ENCODE measurements around the gene MRPS31.

MRPS31 gene

GRCh38 chr13:40770934-40771618 lies at the start of gene MRPS31:
Gene MRPS31, minus strand, starts transcription at chr13:40771190. Its CDS starts 54 bp downstream, at chr13:40771136.
- peak; percentile 97 for DNase-seq

GRCh38 chr13:40819797-40820315 lies 48.9 kb upstream of the MRPS31 start:
- DNase-seq = peak; percentile 37

DNA sequence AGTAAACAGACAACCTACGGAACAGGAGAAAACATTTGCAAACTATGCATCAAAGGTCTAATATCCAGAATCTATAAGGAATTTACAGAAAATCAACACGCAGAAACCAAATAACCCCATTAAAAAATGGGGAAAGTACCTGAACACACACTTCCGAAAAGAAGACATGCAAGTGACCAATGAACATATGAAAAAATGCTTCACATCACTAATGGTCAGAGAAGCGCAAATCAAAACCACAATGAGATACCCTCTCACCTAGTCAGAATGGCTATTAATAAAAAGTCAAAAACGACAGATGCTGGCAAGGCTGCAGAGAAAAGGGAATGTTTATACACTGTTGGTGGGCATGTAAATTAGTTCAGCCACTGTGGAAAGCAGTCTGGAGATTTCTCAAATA lies 47.9 kb upstream of the MRPS31 start:
- no peak for DNase-seq

- DNase-seq = no peak
Observed at GRCh38 chr13:40814803-40815202, 43.8 kb upstream of the MRPS31 start.

- peak; percentile 17 for DNase-seq
Observed at GRCh38 chr13:40813667-40814454, 42.9 kb upstream of the MRPS31 start.

GRCh38 chr13:40812724-40813445 lies 41.9 kb upstream of the MRPS31 start:
- no peak for DNase-seq

DNA sequence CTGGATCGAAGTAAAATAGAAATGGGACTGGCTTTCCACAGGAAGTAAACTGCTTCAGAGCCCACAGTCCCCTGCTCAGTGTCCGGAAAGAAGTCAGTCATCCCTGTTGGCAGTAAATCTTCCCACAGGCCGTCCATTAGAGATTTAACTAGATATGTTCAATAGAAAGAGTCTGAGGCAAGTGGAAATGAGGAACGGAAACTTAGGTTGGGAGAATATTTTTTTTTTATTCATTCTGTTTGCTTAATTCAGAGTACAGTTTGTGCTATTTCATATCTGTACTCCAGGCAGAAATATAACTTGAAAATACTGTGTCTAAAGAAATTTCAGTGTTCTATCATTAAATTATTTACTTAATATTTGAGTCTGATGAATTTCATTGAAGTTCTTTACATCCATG lies 41.1 kb upstream of the MRPS31 start:
- no peak for DNase-seq

- no peak for DNase-seq
Observed at GRCh38 chr13:40809471-40809870, 38.5 kb upstream of the MRPS31 start.

DNA sequence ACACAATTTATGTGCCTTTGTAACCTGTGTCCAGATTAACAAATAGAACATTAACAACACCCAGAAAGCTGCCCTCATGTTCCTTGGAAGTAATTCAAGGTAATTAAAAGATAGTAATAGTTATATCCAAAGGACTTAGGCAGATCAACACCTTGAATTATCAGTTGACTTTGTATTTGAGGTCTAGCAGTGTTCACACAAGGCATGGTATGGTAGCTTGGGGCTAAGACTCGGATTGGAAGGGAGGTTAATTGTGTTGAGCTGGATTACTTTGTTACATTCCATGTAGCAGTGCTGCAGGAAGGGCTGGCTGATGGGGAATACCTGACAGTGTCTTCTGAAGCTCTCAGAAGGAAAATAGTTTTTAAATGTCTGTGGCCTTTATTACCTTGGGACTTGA lies 35.3 kb upstream of the MRPS31 start:
- DNase-seq = no peak

GRCh38 chr13:40803316-40803715 lies 32.3 kb upstream of the MRPS31 start:
- no peak for DNase-seq

DNA sequence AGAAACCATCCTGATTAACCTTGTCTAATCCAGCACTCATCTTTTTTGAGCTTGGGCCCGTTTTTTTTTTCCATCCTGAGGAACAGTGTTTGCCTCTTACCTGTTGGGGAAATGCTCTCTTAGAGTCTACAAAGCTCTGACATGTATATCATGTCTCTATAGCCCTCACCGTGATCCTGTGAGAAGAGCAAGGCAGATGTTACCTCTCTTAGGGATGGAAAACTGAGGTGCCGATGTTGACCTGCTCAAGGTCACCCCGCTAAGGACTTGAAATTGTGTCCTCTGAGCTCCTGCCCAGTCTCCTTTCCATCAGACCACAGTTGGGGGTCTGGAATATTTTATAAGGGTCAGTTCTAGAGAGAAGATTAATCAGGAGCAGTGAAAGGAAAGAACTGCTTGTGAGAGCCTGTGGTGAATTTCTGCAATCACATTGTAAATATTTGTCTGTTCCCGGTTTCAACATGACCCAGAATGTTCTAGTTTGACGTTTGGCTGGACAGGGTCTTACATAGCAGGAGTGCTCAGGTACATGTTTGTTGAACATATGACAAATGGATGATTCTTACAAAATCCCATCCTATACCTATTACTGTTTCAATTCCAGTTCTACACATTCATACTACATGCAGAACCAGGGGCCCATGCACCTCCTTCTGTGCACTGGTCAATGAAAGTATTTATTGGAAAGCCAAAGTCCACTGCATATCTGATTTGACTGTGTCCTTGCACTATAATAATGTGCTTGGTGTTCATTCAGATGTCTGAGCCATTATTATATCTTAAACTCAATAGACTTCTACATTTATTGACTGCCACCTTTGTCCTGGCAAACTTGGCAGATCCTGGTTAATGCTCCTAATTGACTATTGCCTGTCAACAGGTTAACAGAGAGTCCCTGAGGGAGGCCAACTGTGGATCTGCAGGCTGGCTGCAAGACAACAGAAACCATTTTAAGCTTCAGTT lies 30.5 kb upstream of the MRPS31 start:
- DNase-seq = no peak

- DNase-seq = no peak
Observed at GRCh38 chr13:40800559-40800958, 29.6 kb upstream of the MRPS31 start.

GRCh38 chr13:40799508-40799907 lies 28.5 kb upstream of the MRPS31 start:
- DNase-seq = no peak

DNA sequence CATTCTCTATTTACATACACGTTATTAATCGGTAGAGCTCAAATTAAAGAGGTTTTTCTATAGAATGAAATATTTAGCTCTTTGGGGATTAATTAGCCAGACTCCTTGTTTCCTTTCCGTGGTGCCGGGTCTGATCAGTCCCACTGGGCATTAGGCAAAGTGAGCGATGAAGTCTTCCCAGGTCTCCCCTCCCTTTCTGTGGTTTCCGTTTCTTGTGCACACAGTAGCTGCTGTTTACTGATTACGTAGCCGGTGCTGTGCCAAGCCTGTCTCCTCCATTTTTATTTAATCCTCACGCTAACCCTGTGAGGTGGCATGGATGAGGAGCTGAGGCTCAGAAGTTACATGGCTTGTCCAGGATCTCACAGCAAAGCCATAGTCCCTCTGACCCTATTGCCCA lies 27.4 kb upstream of the MRPS31 start:
- DNase-seq = no peak

DNA sequence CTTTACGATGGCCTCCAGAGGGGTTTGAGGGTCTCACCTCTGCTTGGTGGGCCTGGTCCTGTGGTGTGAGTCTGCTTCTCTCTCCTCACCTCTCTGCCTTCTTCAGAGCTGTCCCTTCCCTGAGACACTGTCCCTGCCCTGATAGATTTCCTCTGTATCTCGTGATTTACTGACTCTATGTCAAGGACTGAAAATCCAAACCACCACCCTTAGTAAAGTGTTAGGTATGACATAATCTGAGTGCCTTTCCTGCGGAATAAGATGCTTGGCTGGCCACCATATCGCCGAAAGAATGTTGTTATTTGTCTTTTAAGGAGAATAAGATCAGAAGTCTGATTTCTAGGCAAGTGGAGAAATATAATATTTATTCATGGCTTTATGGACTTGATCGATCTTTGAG lies 25.7 kb upstream of the MRPS31 start:
- no peak for DNase-seq

DNA sequence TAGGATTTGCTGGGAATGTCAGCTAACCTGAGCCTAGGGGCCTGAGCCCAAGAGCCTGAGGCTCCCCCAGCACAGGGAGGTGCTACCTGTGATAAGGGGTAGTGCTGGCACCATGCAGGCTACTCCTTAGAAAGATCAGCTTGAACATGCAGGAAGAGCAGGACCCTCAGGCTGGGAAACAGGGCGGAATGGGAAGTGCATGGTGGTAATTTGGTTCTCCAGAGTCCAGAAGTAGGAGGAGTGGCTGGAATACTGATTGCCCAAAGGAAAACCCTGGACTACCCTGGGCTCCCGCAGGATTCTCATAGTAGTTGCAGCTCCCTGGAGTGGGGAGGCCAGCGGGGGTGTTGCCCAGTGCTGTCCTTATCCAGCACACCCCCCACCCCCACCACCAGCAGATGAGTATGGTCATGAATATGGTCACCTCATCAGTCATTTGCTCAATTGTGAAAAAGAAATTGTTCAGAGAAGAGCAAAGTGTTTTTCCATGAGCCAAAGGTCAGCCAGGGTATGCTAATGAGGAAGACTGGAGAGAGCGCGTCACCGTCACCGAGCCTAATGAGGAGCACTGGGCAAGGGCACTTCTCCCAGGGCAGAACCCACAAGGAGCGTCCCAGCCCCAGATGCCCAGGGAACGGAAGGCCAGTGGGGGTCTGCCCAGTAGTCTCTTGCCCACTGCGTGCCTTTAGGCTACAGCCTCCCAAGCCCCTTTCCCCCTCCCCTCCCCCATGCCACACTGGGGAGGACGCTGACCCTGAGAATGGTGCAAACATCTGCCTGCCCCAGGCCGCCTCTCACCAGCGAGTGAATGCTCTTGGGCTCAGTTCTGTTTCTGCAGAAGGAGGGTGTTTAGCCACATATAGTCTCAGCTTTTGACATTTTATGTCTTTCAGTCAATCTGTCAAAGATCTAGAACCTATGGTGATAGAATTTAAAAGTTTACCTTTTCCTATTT lies 23.7 kb upstream of the MRPS31 start:
- no peak for DNase-seq

GRCh38 chr13:40793339-40793738 lies 22.3 kb upstream of the MRPS31 start:
- DNase-seq = no peak

- no peak for DNase-seq
Observed at GRCh38 chr13:40792284-40793051, 21.5 kb upstream of the MRPS31 start.

- no peak for DNase-seq
Observed at GRCh38 chr13:40790154-40790616, 19.2 kb upstream of the MRPS31 start.

All from activated CD4-positive, alpha-beta T cell treated with anti-CD3 and anti-CD28 coated beads, Interleukin-2, amount 50 U/mL, for 16 hours (primary cell).